Measurements from ENCODE around the gene CD200R1L.

- TF ChIP-seq POLR2AphosphoS5 (IDR thresholded peaks at IDR 0.05; ENCODE audit: low read depth, low read length) (no peak), POLR2A (IDR thresholded peaks at IDR 0.05; ENCODE audit: low read depth, low read length) (no peak), PAX5 (IDR thresholded peaks at IDR 0.05; ENCODE audit: insufficient read depth, low read length, severe bottlenecking) (no peak), TAF1 (IDR thresholded peaks at IDR 0.05; ENCODE audit: low read depth, low read length) (no peak)
These were observed 32.9 kb downstream of the CD200R1L start for GRCh38 chr3:112813723-112814171.
